ENCODE measurements around the gene CRMP1. TPM values are rescaled to one million over a fixed set of nuclear protein-coding genes. Genes with fewer than 3 reads are reported as not detected.

The CRMP1 gene
- total and polyA plus RNA-seq, 2 of the 8 experiments (the other 6 are each of a cell fraction or from before 2014, with no cell fraction given): 120 to 131 TPM

DNA sequence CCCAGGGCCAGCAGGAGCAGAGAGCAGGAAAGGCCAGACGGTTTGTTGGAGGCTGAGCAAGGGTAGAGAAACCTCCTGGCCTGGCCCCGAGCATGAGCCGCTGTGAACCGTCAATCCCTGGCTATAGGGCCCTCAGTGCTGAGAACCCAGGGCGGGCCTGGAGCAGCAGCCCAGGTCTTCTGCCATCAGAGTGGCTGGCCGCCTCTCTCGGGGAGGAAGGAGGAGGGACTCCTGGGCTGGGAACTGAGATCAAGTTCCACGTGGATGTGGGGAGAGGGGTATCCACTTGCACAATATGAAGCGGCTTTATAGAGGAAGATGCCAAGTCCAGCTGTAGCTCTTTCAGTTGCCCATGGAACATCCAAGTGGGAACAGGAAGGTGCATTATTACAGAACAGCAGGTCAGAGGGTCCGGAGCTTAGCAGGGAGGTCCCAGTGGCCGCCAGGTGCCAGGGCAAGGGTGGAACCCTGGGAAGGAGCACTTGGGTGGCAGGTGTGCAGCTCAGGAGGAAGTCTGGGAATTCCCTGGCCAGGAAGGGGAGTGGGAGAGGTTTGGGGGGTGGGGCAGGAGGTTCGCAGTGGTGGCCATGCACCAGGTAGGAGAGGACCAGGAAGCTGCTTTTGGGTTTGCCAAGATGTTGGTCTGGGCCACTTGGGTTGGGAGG lies 31.7 kb upstream of the CRMP1 start:
- no peak overlapping the region for H2BK5ac ChIP-seq (ENCODE audit: low read depth, low read length)
- DNase-seq (ENCODE audit: low read depth in 1 of 2, low spot score in 2 of 2) (no peak), FAIRE-seq (no peak)
- H3K9me3 ChIP-seq (ENCODE audit: insufficient read depth in 2 of 2, low read depth in 1 of 2, low read length in 1 of 2): no peaks in the 10 kb centered on the region
- H3K79me2 ChIP-seq (ENCODE audit: control insufficient read depth in 1 of 2, insufficient read depth in 2 of 2, low read length in 2 of 2): no peaks in the 10 kb centered on the region
- no peak overlapping the region for H4K5ac ChIP-seq (ENCODE audit: insufficient read length, low read depth, low read length)
- H2AFZ ChIP-seq (ENCODE audit: low read length): no peak overlapping the region
- H3K4me2 ChIP-seq (ENCODE audit: insufficient read depth in 1 of 2, low read depth in 2 of 2, low read length in 2 of 2): no peak overlapping the region
- H2BK15ac ChIP-seq (ENCODE audit: low read length): no peak overlapping the region
- no peak overlapping the region for H3K9ac ChIP-seq (replicated peaks in 1 of 4; ENCODE audit: extremely low read depth in 1 of 4, low read depth in 3 of 4, low read length in 3 of 4)
- no peaks in the 10 kb centered on the region for H3K36me3 ChIP-seq (ENCODE audit: control insufficient read depth in 2 of 4, insufficient read depth in 4 of 4, low read length in 3 of 4)
- no peak overlapping the region for H2AK5ac ChIP-seq (ENCODE audit: low read depth, low read length)
- 88% methylated on average over 11 of the region's 12 CpGs; no CpG with 5 or more reads in 1 of the 2 experiments for WGBS, 2 experiments (ENCODE audit: extremely low coverage in 1 of 2, insufficient coverage in 1 of 2, insufficient read length in 1 of 2, insufficient replicate concordance in 2 of 2, low coverage in 1 of 2, low lambda C conversion rate in 2 of 2, missing lambda C conversion rate in 1 of 2)
- POLR2A ChIA-PET (ENCODE audit: partially characterized antibody): interaction anchor here (0.8 kb wide), 1 partner anchor 10 kb away, joined by 3 read pairs; no protein-coding TSS in a partner anchor
- H3K27ac ChIP-seq (ENCODE audit: low read depth, low read length): no peak overlapping the region
- no peak overlapping the region for H3K4ac ChIP-seq (replicated peaks; ENCODE audit: insufficient read length, low read depth, low read length)
- no peak overlapping the region for H3K23ac ChIP-seq (ENCODE audit: insufficient read length)
- no peak overlapping the region for H4K91ac ChIP-seq (replicated peaks; ENCODE audit: insufficient read length, low read length)
- no peak overlapping the region for H2BK120ac ChIP-seq (replicated peaks; ENCODE audit: low read depth, low read length)
- H3K27me3 ChIP-seq (replicated peaks in 1 of 4; ENCODE audit: control insufficient read depth in 3 of 4, extremely low read depth in 1 of 4, insufficient read depth in 3 of 4, low read length in 3 of 4): peaks cover 0 to 2% (median 0%) of the 10 kb centered on the region in 4 experiments; a peak in 1 of 7 replicates
- CTCF ChIA-PET (ENCODE audit: partially characterized antibody): interaction anchor here (0.6 to 1.3 kb wide), 6 partner anchors 19 to 1247 kb away, joined by 3 to 4 read pairs (median 3); no protein-coding TSS in a partner anchor
- no peaks in the 10 kb centered on the region for H4K20me1 ChIP-seq (replicated peaks in 1 of 2; ENCODE audit: control insufficient read depth in 1 of 2, insufficient read depth in 2 of 2, low read length in 2 of 2)
- no peak overlapping the region for H3K18ac ChIP-seq (ENCODE audit: extremely low read depth, low read length)
- H2BK20ac ChIP-seq (ENCODE audit: low read length): no peak overlapping the region
- no peak overlapping the region for H2BK12ac ChIP-seq (ENCODE audit: low read depth, low read length)
- H3K56ac ChIP-seq (replicated peaks; ENCODE audit: insufficient read length, low read depth, low read length): no peak overlapping the region
- H3K14ac ChIP-seq (ENCODE audit: insufficient read length): no peak overlapping the region
- H3K4me1 ChIP-seq (replicated peaks in 1 of 4; ENCODE audit: control insufficient read depth in 3 of 4, insufficient read depth in 4 of 4, low read length in 3 of 4): peaks cover 0 to 7% (median 1%) of the 10 kb centered on the region in 4 experiments; a peak in 3 of 7 replicates
- no peak overlapping the region for H4K8ac ChIP-seq (ENCODE audit: extremely low read depth, insufficient read depth, low read length)
- H3K23me2 ChIP-seq (ENCODE audit: low read depth, low read length): peaks cover 2% of the 10 kb centered on the region; the same call in 1 of the 2 replicates
- no peaks in the 10 kb centered on the region for H3K79me1 ChIP-seq (ENCODE audit: low read depth, low read length)
- H3K4me3 ChIP-seq (ENCODE audit: extremely low read depth in 1 of 4, insufficient read depth in 2 of 4, low read depth in 3 of 4, low read length in 4 of 4): no peak overlapping the region
- no peak for TF ChIP-seq SP4 (IDR thresholded peaks at IDR 0.05; ENCODE audit: low read length)
- TF ChIP-seq PHF8 (conservative IDR thresholded peaks at IDR 0.05; ENCODE audit: low read depth, low read length): no peak
- no peak for TF ChIP-seq SAP30 (IDR thresholded peaks at IDR 0.05; ENCODE audit: insufficient read depth, insufficient replicate concordance, low read length)
- TF ChIP-seq, protein P1, sequence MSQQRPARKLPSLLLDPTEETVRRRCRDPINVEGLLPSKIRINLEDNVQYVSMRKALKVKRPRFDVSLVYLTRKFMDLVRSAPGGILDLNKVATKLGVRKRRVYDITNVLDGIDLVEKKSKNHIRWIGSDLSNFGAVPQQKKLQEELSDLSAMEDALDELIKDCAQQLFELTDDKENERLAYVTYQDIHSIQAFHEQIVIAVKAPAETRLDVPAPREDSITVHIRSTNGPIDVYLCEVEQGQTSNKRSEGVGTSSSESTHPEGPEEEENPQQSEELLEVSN (IDR thresholded peaks at IDR 0.05): no peak
- no peak for TF ChIP-seq SIN3A (conservative IDR thresholded peaks at IDR 0.05 in 1 of 2, IDR thresholded peaks at IDR 0.05 in 1 of 2; ENCODE audit: low read depth in 1 of 2, low read length in 2 of 2)
- TF ChIP-seq, protein P2, sequence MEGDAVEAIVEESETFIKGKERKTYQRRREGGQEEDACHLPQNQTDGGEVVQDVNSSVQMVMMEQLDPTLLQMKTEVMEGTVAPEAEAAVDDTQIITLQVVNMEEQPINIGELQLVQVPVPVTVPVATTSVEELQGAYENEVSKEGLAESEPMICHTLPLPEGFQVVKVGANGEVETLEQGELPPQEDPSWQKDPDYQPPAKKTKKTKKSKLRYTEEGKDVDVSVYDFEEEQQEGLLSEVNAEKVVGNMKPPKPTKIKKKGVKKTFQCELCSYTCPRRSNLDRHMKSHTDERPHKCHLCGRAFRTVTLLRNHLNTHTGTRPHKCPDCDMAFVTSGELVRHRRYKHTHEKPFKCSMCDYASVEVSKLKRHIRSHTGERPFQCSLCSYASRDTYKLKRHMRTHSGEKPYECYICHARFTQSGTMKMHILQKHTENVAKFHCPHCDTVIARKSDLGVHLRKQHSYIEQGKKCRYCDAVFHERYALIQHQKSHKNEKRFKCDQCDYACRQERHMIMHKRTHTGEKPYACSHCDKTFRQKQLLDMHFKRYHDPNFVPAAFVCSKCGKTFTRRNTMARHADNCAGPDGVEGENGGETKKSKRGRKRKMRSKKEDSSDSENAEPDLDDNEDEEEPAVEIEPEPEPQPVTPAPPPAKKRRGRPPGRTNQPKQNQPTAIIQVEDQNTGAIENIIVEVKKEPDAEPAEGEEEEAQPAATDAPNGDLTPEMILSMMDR (IDR thresholded peaks at IDR 0.05; ENCODE audit: control extremely low read depth in 1 of 3, insufficient read depth in 1 of 3, low read depth in 1 of 3, low read length in 3 of 3): no peak
- TF ChIP-seq KDM1A (IDR thresholded peaks at IDR 0.05; ENCODE audit: borderline replicate concordance, low read length): no peak
- no peak for TF ChIP-seq KDM5A (IDR thresholded peaks at IDR 0.05; ENCODE audit: low read length)
- no peak for TF ChIP-seq BACH1 (IDR thresholded peaks at IDR 0.05; ENCODE audit: low read length)

Measured in H1 (cell line).